DND-41 (cell line): ENCODE measurements around the gene MED14.

Experiments used
- ATAC-seq: fragments of 200-7000 bp; cut with Tn5 transposase; 3 replicates; pipeline ENCODE4 v1.9.1; 2021; ENCODE audit warnings: low read depth; ENCODE audit not compliant: insufficient read depth
- DNase-seq: peaks from one replicate; pipeline ENCODE4 v3.0.0-alpha.2; 2020
- H2AFZ ChIP-seq: 2 replicates; pipeline ENCODE4 v1.6.0; 2012; ENCODE audit warnings: low read depth, low read length
- H3K27ac ChIP-seq: 2 replicates; pipeline ENCODE4 v1.5.1; 2012; ENCODE audit warnings: low read length, inconsistent platforms
- H3K27me3 ChIP-seq: fragments of 200-600 bp; sonication (generic); 2 replicates; pipeline ENCODE4 v1.6.0; 2012; ENCODE audit warnings: low read length, mild to moderate bottlenecking, inconsistent platforms; ENCODE audit not compliant: insufficient read depth, poor library complexity
- H3K36me3 ChIP-seq: 2 replicates; pipeline ENCODE4 v1.5.1; 2012; ENCODE audit warnings: low read length, inconsistent platforms; ENCODE audit not compliant: insufficient read depth
- H3K4me1 ChIP-seq: 2 replicates; pipeline ENCODE4 v1.5.1; 2012; ENCODE audit warnings: mild to moderate bottlenecking, low read length; ENCODE audit not compliant: insufficient read depth
- H3K4me2 ChIP-seq: 2 replicates; pipeline ENCODE4 v1.6.0; 2012; ENCODE audit warnings: mild to moderate bottlenecking, moderate library complexity, low read length, inconsistent platforms; ENCODE audit not compliant: insufficient read depth
- H3K4me3 ChIP-seq, 2 experiments: fragments of 200-600 bp in 1 of 2; shearing (Covaris generic) in 1 of 2; 2 replicates each; pipeline ENCODE4 v1.5.1; 2012 to 2016; ENCODE audit warnings: inconsistent platforms in 2 of 2, low read length in 2 of 2, mild to moderate bottlenecking in 2 of 2, low read depth in 1 of 2, moderate library complexity in 1 of 2
- H3K79me2 ChIP-seq: 2 replicates; pipeline ENCODE4 v1.6.0; 2012; ENCODE audit warnings: low read length, inconsistent platforms; ENCODE audit not compliant: insufficient read depth
- H3K9ac ChIP-seq: 2 replicates; pipeline ENCODE4 v1.6.0; 2012; ENCODE audit warnings: low read depth, mild to moderate bottlenecking, inconsistent platforms, low read length, moderate library complexity
- H3K9me3 ChIP-seq: 2 replicates; pipeline ENCODE4 v1.5.1; 2012; ENCODE audit warnings: low read length, moderate library complexity, mild to moderate bottlenecking, inconsistent platforms; ENCODE audit not compliant: insufficient read depth, severe bottlenecking
- H4K20me1 ChIP-seq: 2 replicates; pipeline ENCODE4 v1.6.0; 2012; ENCODE audit warnings: low read length; ENCODE audit not compliant: insufficient read depth
- EZH2 ChIP-seq: IDR thresholded peaks from 3 replicates; pipeline ENCODE4 v1.6.1; 2012; ENCODE audit warnings: borderline replicate concordance, low read depth, mild to moderate bottlenecking, moderate library complexity, low read length, inconsistent platforms; ENCODE audit not compliant: severe bottlenecking
- TF ChIP-seq, protein P1 (sequence below): IDR thresholded peaks from 2 replicates; pipeline ENCODE4 v1.5.1; 2012; ENCODE audit warnings: borderline replicate concordance, low read length, moderate library complexity, mild to moderate bottlenecking; ENCODE audit not compliant: poor library complexity, severe bottlenecking; ENCODE audit errors: extremely low read depth

The MED14 gene

DNA sequence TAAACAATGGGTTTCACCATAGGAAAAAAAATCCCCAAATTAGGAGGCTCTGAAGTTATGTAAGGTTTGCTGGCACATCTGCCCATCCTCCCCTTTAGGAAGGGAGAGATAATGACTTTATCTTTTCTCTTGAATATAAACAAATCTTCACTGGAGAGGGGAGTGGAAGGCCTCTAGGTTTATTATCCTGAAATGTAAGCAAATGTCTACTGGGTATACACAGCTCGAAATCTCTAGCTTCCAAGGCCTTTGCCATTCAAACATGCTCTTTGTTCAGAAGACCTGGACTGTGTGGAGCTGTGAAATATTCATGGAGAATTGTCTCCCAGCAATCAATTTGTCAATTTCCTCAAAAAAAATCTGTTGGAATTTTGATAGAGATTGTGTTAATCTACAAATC is 21.7 kb upstream of the MED14 start:
- TF ChIP-seq, protein P1, sequence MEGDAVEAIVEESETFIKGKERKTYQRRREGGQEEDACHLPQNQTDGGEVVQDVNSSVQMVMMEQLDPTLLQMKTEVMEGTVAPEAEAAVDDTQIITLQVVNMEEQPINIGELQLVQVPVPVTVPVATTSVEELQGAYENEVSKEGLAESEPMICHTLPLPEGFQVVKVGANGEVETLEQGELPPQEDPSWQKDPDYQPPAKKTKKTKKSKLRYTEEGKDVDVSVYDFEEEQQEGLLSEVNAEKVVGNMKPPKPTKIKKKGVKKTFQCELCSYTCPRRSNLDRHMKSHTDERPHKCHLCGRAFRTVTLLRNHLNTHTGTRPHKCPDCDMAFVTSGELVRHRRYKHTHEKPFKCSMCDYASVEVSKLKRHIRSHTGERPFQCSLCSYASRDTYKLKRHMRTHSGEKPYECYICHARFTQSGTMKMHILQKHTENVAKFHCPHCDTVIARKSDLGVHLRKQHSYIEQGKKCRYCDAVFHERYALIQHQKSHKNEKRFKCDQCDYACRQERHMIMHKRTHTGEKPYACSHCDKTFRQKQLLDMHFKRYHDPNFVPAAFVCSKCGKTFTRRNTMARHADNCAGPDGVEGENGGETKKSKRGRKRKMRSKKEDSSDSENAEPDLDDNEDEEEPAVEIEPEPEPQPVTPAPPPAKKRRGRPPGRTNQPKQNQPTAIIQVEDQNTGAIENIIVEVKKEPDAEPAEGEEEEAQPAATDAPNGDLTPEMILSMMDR, result no peak
- TF ChIP-seq EZH2, result no peak
- H3K79me2 ChIP-seq, result no peaks in the 10 kb centered on the region
- H3K4me2 ChIP-seq, result no peak overlapping the region
- no peaks in the 10 kb centered on the region for H3K4me1 ChIP-seq
- no peak overlapping the region for H3K27ac ChIP-seq
- no peaks in the 10 kb centered on the region for H3K27me3 ChIP-seq
- H2AFZ ChIP-seq, result no peak overlapping the region
- no peak overlapping the region for H3K9ac ChIP-seq
- no peaks in the 10 kb centered on the region for H3K36me3 ChIP-seq
- no peak for ATAC-seq
- H4K20me1 ChIP-seq, result no peaks in the 10 kb centered on the region
- H3K4me3 ChIP-seq, result no peak overlapping the region
- no peak for DNase-seq
- no peaks in the 10 kb centered on the region for H3K9me3 ChIP-seq

GRCh38 chrX:40755291-40756249 is 20.2 kb upstream of the MED14 start:
- H3K27ac ChIP-seq, result no peak overlapping the region
- H4K20me1 ChIP-seq, result no peaks in the 10 kb centered on the region
- H3K79me2 ChIP-seq, result no peaks in the 10 kb centered on the region
- no peak overlapping the region for H3K9ac ChIP-seq
- no peaks in the 10 kb centered on the region for H3K36me3 ChIP-seq
- no peak for ATAC-seq
- H3K4me2 ChIP-seq, result no peak overlapping the region
- H3K4me3 ChIP-seq, result no peak overlapping the region
- H3K4me1 ChIP-seq, result no peaks in the 10 kb centered on the region
- DNase-seq, result no peak
- H2AFZ ChIP-seq, result no peak overlapping the region
- TF ChIP-seq, protein P1, result no peak
- TF ChIP-seq EZH2, result no peak
- no peaks in the 10 kb centered on the region for H3K9me3 ChIP-seq
- no peaks in the 10 kb centered on the region for H3K27me3 ChIP-seq

DNA sequence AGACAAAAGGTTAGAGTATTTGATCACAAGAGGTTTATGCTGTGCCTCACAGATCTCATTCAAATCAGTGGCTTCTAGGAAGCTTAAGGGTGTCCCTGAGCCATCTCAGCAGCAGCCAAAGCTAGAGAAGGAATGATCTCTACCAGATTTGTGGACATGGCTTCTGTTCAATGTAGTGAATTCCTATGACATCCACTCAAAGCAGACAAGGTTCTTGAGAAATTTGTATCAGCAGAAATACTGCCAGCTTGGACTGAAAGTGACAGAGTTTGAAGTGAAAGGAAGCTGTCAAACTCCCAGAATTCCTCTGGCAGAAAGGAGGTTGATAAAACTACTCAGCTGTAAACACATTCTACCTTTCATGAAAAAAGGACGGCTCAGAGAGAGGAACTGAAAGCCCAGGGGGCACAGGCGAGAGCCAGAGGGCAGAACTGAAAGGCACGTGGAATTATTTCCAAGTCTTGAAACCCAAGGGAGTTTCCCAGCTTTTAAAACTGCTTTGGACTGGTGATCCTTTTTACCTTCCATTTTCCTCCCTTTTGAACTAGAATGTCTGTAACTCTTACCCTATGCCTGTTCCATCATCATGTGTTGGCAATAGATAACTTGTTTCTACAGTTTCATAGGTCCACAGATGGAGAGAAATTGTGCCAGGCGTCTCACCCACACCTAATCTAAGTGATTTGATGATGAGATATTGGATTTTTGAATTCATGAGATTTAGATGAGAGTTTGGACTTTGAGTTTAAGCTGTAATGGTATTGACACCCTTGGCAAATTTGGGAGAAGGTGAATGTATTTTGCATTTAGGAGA is 14.5 kb upstream of the MED14 start:
- Histone ChIP-seq H3K36me3 (no peaks in the 10 kb centered on the region), H3K27me3 (no peaks in the 10 kb centered on the region), H3K4me3 (no peak overlapping the region), H3K9me3 (no peaks in the 10 kb centered on the region), H3K4me2 (no peak overlapping the region), H3K9ac (no peak overlapping the region), H3K4me1 (no peaks in the 10 kb centered on the region), H4K20me1 (no peaks in the 10 kb centered on the region), H2AFZ (peak overlapping the region; percentile 1), H3K79me2 (no peaks in the 10 kb centered on the region), H3K27ac (no peak overlapping the region)
- TF ChIP-seq, protein P1, result no peak
- TF ChIP-seq EZH2, result no peak
- DNase-seq (no peak), ATAC-seq (no peak)
